HG03135 (cell line): Measurements from ENCODE around the gene FGF14.

ENCODE experiments used
- ATAC-seq: cut with Tn5 transposase; IDR thresholded peaks from one replicate; pipeline ENCODE4 v1.9.1; 2021; ENCODE audit warnings: mild to moderate bottlenecking, moderate library complexity; ENCODE audit not compliant: unreplicated experiment

FGF14 gene

GRCh38 chr13:101944521-101944920 is 457.3 kb downstream of the FGF14 start:
- ATAC-seq = no peak

GRCh38 chr13:101942535-101943157 is 459.2 kb downstream of the FGF14 start:
- ATAC-seq = no peak

- peak; percentile 51 for ATAC-seq
These were observed 459.8 kb downstream of the FGF14 start for GRCh38 chr13:101942038-101942437.

DNA sequence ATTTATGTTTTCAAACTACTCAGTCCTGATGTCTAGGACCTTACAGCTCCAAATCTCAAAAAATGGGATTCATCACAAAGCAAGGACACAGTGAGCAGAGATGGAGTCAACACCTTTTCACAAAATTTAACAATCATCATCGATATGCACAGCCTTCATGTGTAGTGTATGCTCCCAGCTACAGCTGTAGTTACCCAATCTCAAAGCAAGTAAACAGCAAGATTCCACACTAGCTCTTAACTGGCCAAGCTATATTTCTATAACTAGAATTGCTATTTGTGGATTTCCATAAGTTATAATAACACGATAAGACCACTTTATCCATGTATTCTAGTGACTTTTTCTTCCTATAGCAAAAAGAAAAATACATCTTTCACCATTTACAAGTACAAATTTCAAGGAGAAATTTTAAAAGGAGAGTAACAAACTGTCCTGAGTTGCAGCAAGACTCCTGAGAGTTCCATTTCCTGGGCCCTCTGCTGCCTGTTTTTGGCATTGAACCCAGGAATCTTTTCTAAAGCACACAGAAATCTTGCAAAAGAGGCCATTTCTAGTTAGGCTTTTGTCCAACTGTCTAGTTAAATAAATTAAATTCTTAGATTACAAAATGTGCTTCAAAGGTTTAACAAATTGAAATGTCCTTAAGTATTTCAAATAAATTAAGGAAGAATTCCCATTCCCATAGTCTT is 460.6 kb downstream of the FGF14 start:
- ATAC-seq = no peak

DNA sequence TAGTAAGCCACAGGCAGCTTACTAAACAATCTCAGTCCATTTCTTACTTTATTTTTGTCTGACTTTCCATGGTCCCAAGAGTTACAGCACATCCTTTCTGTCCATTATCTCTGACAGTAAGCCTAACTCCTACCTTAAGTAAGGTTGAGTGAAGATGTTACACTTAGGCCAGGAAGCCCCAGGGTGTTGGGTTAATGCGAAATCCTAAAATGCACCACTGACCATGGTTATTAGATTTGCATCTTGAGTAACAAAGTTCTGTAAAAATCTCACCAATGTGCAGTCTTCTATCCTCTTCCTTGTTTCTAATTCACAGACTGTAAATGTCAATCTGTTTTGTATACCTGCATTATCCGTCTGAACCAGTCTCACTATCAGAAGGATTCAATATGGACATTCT is 462.5 kb downstream of the FGF14 start:
- no peak for ATAC-seq

DNA sequence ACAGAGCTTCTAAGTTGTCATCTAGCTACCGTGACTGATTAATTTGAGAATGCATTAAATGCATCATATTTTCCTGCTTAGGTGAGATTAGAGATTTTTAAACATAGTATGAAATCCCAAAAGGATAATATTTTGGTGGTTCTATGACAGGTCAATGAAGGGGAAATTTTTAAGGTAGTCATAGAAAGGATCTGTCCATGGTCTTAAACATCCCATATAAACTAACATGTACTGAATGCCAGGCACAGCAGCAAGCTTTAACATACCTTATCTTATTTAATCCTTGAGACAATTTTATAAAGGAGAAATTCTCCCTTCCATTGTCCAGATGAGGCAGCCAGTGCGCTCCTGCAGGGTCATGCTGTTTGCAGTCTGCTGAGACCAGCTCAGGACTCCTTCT is 466.0 kb downstream of the FGF14 start:
- ATAC-seq = no peak

DNA sequence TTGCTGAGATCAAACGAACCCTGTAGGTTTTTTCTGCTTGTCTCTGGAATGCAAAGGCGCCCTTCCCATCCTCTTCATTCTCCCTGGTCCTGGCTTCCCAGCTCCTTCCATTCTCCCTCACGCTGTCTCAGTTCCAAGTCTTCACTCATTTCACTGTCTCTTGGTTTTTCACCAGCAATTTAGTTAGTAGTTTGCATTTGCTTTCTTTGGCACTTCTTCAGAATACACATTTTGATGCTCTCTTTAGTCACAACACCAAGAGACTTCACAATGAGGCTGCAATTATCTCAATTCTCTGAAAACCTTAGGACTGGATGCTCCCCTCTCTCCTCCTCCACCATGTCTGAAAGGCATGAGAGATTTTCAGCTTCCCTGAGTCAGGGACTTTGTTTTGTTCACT is 470.7 kb downstream of the FGF14 start:
- ATAC-seq = no peak

- no peak for ATAC-seq
These were observed 471.5 kb downstream of the FGF14 start for GRCh38 chr13:101930331-101930730.

- ATAC-seq = no peak
These were observed 476.1 kb downstream of the FGF14 start for GRCh38 chr13:101925731-101926130.

- no peak for ATAC-seq
These were observed 482.2 kb downstream of the FGF14 start for GRCh38 chr13:101919541-101920181.

DNA sequence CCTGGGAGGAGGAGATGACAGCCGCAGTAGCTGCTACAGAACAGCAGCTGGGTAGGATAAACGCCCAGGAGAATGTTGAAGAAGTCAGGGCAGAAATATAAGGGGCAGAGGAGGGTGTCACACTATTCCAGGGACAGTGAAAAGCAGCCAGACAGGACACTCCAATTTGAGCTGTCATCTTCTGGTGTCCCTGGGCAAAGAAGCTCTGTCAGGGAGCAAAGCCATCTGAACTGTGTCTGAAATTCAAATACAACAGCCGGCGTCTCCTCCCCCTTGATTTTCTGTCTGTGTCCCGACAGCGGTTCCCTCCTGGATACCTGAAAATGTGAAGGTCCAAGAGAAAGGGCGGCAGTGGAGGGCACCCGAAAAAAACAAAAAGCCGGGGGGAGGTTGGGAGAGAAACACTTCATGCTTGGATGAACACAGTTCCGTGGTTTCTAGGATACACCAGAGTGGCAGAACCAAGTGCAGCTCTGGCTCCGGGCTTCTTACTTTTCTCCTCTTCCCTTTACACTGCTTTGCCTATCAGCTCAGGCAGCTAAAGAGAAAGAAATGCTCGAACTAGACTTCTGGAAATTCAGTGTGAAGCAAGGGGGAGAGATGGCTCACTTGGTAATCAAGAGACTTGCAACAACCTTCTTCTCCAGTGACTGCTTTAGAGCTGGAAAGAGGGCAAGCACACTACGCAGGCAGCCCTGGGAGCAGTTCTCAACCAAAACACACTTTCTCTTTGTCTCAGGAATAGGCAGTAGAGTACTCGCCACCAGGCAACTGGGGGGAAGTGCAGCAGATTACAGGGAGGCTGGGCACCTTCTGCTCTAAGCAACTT is 483.8 kb downstream of the FGF14 start:
- ATAC-seq = no peak

GRCh38 chr13:101917475-101917810 is 484.4 kb downstream of the FGF14 start:
- ATAC-seq = no peak

GRCh38 chr13:101916775-101917474 is 484.9 kb downstream of the FGF14 start:
- no peak for ATAC-seq

DNA sequence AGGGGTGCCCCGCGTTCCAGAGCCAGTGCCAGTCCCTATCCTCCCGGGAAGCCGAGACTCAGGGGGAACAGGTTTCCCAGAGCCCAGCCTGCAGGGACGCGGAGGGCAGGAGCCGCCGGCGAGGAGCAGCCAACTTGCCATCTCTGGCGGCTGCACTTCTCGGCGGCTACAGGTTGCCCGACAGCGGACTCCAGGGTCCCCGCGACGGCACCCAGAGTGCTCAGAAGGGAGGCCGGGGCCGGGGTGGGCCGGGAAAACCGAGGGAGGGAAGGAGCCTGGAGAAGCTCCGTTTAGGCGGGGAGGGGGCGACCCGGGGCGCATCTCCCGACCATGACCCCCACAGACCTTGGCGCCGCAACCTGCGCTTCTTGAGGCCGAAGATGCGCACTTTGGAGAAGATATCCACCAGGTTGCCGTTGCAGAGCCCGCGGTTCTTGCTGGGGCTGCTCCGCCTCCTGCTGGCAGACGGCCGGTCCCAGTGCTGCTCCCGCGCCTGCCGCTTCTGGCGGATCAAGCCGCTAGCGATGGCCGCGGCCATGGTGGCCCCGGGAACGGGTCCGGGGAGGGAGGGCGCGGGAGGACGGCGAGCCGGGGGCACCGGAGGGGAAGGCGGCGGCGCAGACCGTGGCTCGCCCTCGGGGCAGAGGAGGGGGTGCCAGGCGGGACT is 485.6 kb downstream of the FGF14 start:
- no peak for ATAC-seq

DNA sequence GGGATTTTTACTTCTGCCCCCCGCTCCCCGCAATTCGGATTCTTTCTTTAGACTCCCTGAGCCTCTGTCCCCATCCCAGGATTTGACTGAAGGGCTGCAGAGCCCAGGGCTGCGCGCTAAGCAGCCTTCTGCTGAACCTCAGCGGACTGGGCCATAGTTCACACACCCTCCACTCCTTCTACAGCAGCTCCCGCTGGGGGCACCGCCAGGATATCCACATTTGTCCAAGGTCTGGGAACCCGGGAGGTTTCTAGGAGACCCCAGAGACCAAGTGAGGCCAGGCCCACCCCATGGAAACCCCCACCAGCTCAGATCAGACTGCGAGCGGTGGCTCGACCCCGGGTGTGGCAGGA is 486.1 kb downstream of the FGF14 start:
- no peak for ATAC-seq

DNA sequence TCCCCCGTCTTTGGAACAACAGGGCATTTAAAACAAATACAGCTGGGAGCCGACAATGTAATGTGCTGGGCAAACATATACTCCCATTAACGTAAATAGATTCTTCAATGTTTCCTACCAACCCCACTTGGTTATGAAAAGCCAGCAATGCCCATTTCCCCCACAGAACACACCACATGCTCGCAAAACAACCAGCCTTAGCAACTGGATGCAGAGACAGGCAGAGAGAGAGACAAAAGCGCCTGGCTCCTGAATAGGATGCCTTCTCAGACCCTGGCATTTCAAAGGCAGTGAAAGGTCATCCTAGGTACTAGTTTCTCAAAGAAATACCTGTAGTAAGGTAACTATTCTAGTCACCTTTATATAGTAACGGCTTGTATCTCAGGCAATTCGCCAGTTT is 486.5 kb downstream of the FGF14 start:
- no peak for ATAC-seq

DNA sequence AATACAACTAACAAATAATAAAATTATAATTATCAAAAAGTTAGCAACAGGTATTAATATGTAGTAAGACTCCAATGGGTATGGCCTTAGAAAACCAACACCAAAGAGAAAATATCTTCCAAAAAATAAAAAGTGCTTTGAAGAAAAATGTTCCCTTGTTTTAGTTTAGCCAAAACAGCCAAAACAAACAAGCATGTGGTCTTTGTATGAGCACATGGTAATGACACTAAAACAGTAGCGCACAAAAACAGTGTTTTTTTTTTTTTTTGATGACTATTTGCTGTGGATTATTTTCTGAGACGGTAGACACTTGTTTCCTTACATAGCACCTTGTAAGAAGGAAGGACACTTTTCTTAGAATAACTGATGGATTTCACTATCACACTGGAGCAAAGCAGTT is 490.1 kb downstream of the FGF14 start:
- ATAC-seq = no peak

DNA sequence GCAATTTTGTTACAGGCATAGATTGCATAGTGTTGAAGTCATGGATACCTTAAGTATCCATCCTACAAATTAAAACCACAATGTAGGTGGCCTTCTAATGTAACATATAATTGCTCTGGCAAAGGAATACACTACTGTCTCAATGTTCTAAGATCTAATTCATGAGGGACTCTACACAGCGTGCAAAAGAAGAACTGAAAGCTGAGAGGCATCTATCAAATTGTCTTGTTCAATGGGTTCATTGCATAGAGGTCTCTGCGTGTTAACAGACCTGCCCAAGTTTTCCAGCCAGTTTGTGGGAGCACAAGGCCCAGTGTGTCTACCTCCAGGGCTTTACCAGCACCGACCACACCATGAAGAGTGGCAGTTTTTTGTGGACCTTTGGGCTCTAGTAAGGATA is 498.0 kb downstream of the FGF14 start:
- no peak for ATAC-seq

- no peak for ATAC-seq
These were observed 503.2 kb downstream of the FGF14 start for GRCh38 chr13:101898676-101899075.

DNA sequence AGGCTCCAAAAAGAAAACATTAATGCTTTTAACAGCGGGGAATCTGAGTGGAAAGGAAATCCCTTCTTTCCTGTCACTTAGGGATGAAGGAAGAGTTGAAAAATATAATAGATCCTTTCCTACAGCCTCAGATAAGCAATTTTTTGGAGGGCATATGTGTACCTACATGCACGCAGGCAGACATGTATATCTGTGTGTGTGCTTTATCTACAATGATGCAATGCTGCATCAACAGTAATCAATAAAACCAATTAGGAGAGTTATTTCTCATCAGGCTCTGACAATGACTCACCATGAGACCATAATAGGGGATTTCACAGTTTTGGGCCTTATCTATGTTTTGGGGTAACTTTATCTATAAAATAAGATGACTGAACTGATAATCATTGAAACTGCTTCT is 505.3 kb downstream of the FGF14 start:
- ATAC-seq = no peak

DNA sequence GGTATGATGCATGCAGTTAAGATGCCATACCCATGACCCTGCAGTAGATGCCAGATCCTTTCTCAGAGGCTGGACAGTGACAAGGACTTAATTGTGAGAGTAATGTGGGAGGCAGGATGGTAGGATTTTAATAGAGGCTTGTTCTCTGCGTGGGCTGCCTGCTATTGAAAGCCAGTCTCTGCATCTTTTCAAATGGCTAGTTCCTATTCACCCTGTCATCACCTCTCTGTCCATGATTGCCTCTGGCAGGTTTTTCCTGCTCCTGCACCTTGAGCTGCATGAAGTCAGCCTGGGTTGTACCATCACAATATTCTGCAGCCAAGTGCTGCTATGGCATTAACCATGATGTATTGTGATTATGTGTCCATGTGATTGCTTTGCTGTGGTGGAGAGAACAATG is 508.8 kb downstream of the FGF14 start:
- ATAC-seq = no peak
